Psoas muscle (tissue), 8 donors: ENCODE data around the gene HPCAL1. TPM values are rescaled to one million over a fixed set of nuclear protein-coding genes. Genes with fewer than 3 reads are reported as not detected.

Experiments
- ATAC-seq, 4 donors: fragments of 200-7000 bp; cut with Tn5 transposase; one replicate each; pipeline ENCODE4 v1.9.1; 2020; ENCODE audit warnings: moderate library complexity in 3 of 4, mild to moderate bottlenecking in 2 of 4
- DNase-seq, 2 donors: peaks; one replicate each; pipeline ENCODE4 v3.0.0-alpha.2; 2020
- H3K27ac ChIP-seq: fragments of 200-600 bp; one replicate; pipeline ENCODE4 v1.8.0; 2022
- H3K27me3 ChIP-seq, 3 donors: fragments of 200-600 bp in 1 of 3; one replicate each; pipeline versions ENCODE4 v1.6.1 to v1.8.0; 2013 to 2022; ENCODE audit warnings: low read length in 2 of 3, mild to moderate bottlenecking in 2 of 3, moderate library complexity in 1 of 3; ENCODE audit not compliant: insufficient read depth in 3 of 3
- H3K36me3 ChIP-seq, 2 donors: fragments of 200-600 bp in 1 of 2; one replicate each; pipeline versions ENCODE4 v1.6.1 to v1.8.0; 2013 to 2022; ENCODE audit warnings: low read depth in 1 of 2, mild to moderate bottlenecking in 1 of 2, moderate library complexity in 1 of 2; ENCODE audit not compliant: insufficient read depth in 1 of 2
- H3K4me1 ChIP-seq: fragments of 200-600 bp; one replicate; pipeline ENCODE4 v1.8.0; 2022
- H3K4me3 ChIP-seq: fragments of 200-600 bp; one replicate; pipeline ENCODE4 v1.8.0; 2022; ENCODE audit warnings: mild to moderate bottlenecking
- H3K9me3 ChIP-seq: fragments of 200-600 bp; one replicate; pipeline ENCODE4 v1.8.0; 2022
- WGBS, 3 donors: extraction: QIAGEN DNeasy Blood & Tissue Kit; methylation state at CpG; one replicate each; pipeline versions ENCODE4 v1.1.6 to v1.1.7; 2013; 5-methylcytosine and 5-hydroxymethylcytosine counted together
- intact Hi-C, 2 donors: fragments of 100-400 bp; cut with DNase I; formaldehyde crosslinking; loops; one replicate each; pipeline versions ENCODE4 v1.11.0 to v1.14.2; 2022
- polyA plus RNA-seq, 3 donors: library from polyadenylated mRNA; stranded (reverse); fragments of 200-250 nt; gene quantifications; one replicate each; pipeline ENCODE4 v1.2.3, GENCODE V29; 2013
- total RNA-seq, 4 donors: library from RNA; stranded (reverse); fragmentation: NEBNext Ultra II Directional in 2 of 4; extraction: Animal tissue kit (Norgen Biotek cat#: 25700) in 2 of 4; gene quantifications; one replicate each; pipeline versions ENCODE4 v1.2.1 to v1.2.4, GENCODE V29; 2021 to 2023
- TF ChIP-seq, protein P1 (sequence below): fragments of 200-600 bp; IDR thresholded peaks from one replicate; pipeline ENCODE4 v1.8.0; 2022; ENCODE audit warnings: antibody characterized with exemption
- donor health status: healthy with polysubstance abuse.
- donor health status: DM: no; HTN: no; CAD: no; lungs with moderate emphysema.
- donor health status: Bipolar disorder and iron deficiency.
- donor health status: healthy.
- donor health status: DM: yes; HTN: yes; CAD: no.
- donor health status: DM: no; HTN: no; CAD: no.
- donor health status: DM: no; HTN: no; CAD: no.
- donor health status: DM: yes; HTN: yes; CAD: no.

HPCAL1 gene
- total and polyA plus RNA-seq, 7 donors = 16.1 to 182 (median 33.4) TPM

GRCh38 chr2:10428355-10428754, 125.7 kb downstream of the HPCAL1 start:
- Histone ChIP-seq H3K4me3 (no peak overlapping the region), H3K4me1 (no peaks in the 10 kb centered on the region), H3K27ac (no peak overlapping the region), H3K36me3 (peaks cover 0 to 4% of the 10 kb centered on the region in 2 donors), H3K27me3 (peaks cover 0 to 17% (median 5%) of the 10 kb centered on the region in 3 donors), H3K9me3 (no peaks in the 10 kb centered on the region)
- intact Hi-C loops = no loop called here
- ATAC-seq (no peak), DNase-seq (peak in 1 of 2 donors; percentile 45)
- TF ChIP-seq, protein P1, sequence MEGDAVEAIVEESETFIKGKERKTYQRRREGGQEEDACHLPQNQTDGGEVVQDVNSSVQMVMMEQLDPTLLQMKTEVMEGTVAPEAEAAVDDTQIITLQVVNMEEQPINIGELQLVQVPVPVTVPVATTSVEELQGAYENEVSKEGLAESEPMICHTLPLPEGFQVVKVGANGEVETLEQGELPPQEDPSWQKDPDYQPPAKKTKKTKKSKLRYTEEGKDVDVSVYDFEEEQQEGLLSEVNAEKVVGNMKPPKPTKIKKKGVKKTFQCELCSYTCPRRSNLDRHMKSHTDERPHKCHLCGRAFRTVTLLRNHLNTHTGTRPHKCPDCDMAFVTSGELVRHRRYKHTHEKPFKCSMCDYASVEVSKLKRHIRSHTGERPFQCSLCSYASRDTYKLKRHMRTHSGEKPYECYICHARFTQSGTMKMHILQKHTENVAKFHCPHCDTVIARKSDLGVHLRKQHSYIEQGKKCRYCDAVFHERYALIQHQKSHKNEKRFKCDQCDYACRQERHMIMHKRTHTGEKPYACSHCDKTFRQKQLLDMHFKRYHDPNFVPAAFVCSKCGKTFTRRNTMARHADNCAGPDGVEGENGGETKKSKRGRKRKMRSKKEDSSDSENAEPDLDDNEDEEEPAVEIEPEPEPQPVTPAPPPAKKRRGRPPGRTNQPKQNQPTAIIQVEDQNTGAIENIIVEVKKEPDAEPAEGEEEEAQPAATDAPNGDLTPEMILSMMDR = no peak
- 78 to 88% (median 83%) methylated on average over 8 of the region's 8 CpGs for WGBS, 3 donors

GRCh38 chr2:10428924-10429323, 126.2 kb downstream of the HPCAL1 start:
- WGBS, 3 donors = 67 to 88% (median 82%) methylated on average over 3 of the region's 3 CpGs
- Histone ChIP-seq H3K36me3 (peaks cover 0 to 4% of the 10 kb centered on the region in 2 donors), H3K27ac (no peak overlapping the region), H3K4me3 (no peak overlapping the region), H3K9me3 (no peaks in the 10 kb centered on the region), H3K4me1 (no peaks in the 10 kb centered on the region), H3K27me3 (peaks cover 0 to 17% (median 5%) of the 10 kb centered on the region in 3 donors)
- intact Hi-C loops = no loop called here
- no peak for ATAC-seq
- DNase-seq = peak in 1 of 2 donors; percentile 2
- TF ChIP-seq, protein P1 = no peak

GRCh38 chr2:10430886-10431622, 128.3 kb downstream of the HPCAL1 start:
- no peaks in the 10 kb centered on the region for H3K4me1 ChIP-seq

GRCh38 chr2:10431797-10432196, 129.1 kb downstream of the HPCAL1 start:
- 72 to 83% (median 76%) methylated on average over 16 of the region's 16 CpGs for whole genome bisulfite sequencing, 3 donors
- no peaks in the 10 kb centered on the region for H3K4me1 ChIP-seq
- TF ChIP-seq, protein P1 = no peak
- intact Hi-C loops = loop anchor here in 1 of 2 donors (5.0 to 10.0 kb wide), 2 partner anchors 289 to 447 kb away; no protein-coding TSS in a partner anchor
- no peak overlapping the region for H3K4me3 ChIP-seq
- no peaks in the 10 kb centered on the region for H3K9me3 ChIP-seq
- DNase-seq = peak in 1 of 2 donors; percentile 42
- no peaks in the 10 kb centered on the region for H3K36me3 ChIP-seq
- H3K27me3 ChIP-seq = peaks cover 0 to 17% (median 5%) of the 10 kb centered on the region in 3 donors
- ATAC-seq = no peak
- H3K27ac ChIP-seq = no peak overlapping the region

More at GRCh38 chr2:10430886-10431622, 128.3 kb downstream of the HPCAL1 start:
- H3K27me3 ChIP-seq = peaks cover 0 to 17% (median 5%) of the 10 kb centered on the region in 3 donors
- intact Hi-C loops = loop anchor here in 1 of 2 donors (5.0 to 10.0 kb wide), 2 partner anchors 289 to 446 kb away; no protein-coding TSS in a partner anchor
- no peaks in the 10 kb centered on the region for H3K36me3 ChIP-seq
- no peaks in the 10 kb centered on the region for H3K9me3 ChIP-seq
- DNase-seq (peak in 1 of 2 donors; percentile 26), ATAC-seq (no peak)
- no peak overlapping the region for H3K27ac ChIP-seq
- TF ChIP-seq, protein P1 = no peak
- no peak overlapping the region for H3K4me3 ChIP-seq
- WGBS, 3 donors = 82 to 85% (median 84%) methylated on average over 8 of the region's 8 CpGs
